Ectodermal cell (in vitro differentiated cells): ENCODE results near the gene ADGRF3.

Source experiments
- H3K27ac ChIP-seq: 2 replicates; pipeline ENCODE4 v1.7.0; 2013; ENCODE audit warnings: mild to moderate bottlenecking, low read depth, low read length; ENCODE audit not compliant: insufficient read depth, poor library complexity, severe bottlenecking
- H3K27me3 ChIP-seq: 2 replicates; pipeline ENCODE4 v1.7.0; 2013; ENCODE audit warnings: mild to moderate bottlenecking, low read length; ENCODE audit not compliant: insufficient read depth, control insufficient read depth, poor library complexity, severe bottlenecking
- H3K36me3 ChIP-seq: one replicate; pipeline ENCODE4 v1.7.0; 2013; ENCODE audit warnings: low read length; ENCODE audit not compliant: control insufficient read depth, insufficient read depth
- H3K4me1 ChIP-seq: one replicate; pipeline ENCODE4 v1.7.0; 2013; ENCODE audit warnings: low read length; ENCODE audit not compliant: control insufficient read depth, insufficient read depth
- H3K4me3 ChIP-seq: 2 replicates; pipeline ENCODE4 v1.7.0; 2013; ENCODE audit warnings: low read depth, low read length, control low read depth; ENCODE audit not compliant: insufficient read depth
- H3K9me3 ChIP-seq: 2 replicates; pipeline ENCODE4 v1.7.0; 2013; ENCODE audit warnings: mild to moderate bottlenecking, low read length, moderate library complexity; ENCODE audit not compliant: control insufficient read depth
- WGBS, 2 experiments: methylation state at CpG; one replicate each; pipeline ENCODE4 v1.1.7; 2013; ENCODE audit warnings: missing lambda C conversion rate in 2 of 2; 5-methylcytosine and 5-hydroxymethylcytosine counted together

ADGRF3 gene

DNA sequence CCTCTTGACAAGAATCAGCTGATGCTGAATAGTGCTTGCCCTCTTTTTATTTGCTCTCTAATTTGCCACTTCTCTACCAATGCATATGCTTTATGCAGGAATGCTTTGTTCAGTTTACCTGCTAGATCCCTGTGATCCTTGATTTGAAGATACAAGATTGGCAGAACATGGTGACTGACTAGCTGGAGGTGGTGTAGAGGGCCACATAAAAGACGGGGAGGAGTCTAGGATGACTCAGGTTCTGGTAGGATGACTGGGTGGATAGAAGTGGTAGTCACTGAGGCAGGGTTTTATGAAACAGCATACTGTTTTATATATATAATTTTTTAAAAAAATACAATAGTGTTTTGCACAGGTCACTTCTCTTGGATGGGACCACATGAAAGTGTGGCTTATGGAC lies 6.3 kb upstream of the ADGRF3 start:
- H3K36me3 ChIP-seq = no peaks in the 10 kb centered on the region
- 83 to 97% methylated on average over 1 of the region's 1 CpG for WGBS, 2 experiments
- H3K9me3 ChIP-seq = no peaks in the 10 kb centered on the region

DNA sequence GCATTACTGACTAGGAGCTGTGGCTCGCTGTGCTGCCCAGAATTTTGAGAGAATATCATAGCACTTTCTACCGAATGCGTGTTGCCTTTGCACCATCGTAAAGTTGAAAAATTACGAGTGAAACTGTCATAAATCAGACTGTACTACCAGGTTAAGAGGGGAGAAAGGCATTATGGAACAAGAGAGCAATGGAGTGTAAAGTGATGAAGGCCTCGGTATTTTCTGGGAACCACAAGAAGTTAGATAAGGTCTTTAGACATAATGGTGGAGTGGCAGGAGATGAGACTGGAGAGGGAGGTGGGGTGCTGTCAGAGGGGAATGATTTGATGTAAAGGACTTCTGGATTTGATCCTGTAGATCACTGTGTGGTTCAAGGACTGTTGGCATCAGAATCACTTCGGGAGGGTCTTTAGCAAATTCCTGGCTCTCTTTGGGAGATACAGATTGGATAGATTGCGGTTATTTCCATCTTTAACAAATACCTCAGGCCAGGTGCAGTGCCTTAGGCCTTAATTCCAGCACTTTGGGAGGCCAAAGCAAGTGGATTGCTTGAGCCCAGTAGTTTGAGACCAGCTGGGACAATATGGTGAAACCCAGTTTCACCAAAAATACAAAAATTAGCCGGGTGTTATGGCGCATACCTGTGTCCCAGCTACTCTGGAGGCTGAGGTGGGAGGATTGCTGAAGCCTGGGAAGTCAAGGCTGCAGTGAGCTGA lies 4.9 kb upstream of the ADGRF3 start:
- H3K27me3 ChIP-seq = no peaks in the 10 kb centered on the region
- H3K36me3 ChIP-seq = no peaks in the 10 kb centered on the region
- H3K4me3 ChIP-seq = no peak overlapping the region
- H3K27ac ChIP-seq = no peak overlapping the region
- peaks cover 3% of the 10 kb centered on the region for H3K4me1 ChIP-seq
- H3K9me3 ChIP-seq = no peaks in the 10 kb centered on the region
- WGBS, 2 experiments = 94 to 96% methylated on average over 10 of the region's 10 CpGs

More for the DNA sequence above, 6.3 kb upstream of the ADGRF3 start:
- Histone ChIP-seq H3K27me3 (no peaks in the 10 kb centered on the region), H3K4me3 (no peak overlapping the region), H3K4me1 (peaks cover 3% of the 10 kb centered on the region), H3K27ac (no peak overlapping the region)

DNA sequence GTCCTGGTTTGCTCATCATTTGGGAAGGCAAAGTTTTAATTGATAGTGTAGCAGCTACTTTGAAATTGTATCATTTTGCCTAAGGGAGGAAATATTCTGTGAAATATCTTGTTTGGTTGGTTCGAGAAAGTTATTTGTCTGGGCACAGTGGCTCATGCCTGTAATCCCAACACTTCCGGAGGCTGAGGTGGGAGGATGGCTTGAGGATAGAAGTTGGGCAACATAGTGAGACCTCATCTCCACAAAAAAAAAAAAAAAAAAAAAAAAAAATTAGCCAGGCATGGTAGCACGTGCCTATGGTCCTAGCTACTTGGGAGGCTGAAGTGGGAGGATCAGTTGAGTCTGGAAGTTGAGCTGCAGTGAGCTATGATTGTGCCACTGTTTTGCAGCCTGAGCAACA lies 3.1 kb upstream of the ADGRF3 start:
- H3K27me3 ChIP-seq = no peaks in the 10 kb centered on the region
- WGBS, 2 experiments = 93% methylated on average over 3 of the region's 3 CpGs
- H3K4me3 ChIP-seq = no peak overlapping the region

DNA sequence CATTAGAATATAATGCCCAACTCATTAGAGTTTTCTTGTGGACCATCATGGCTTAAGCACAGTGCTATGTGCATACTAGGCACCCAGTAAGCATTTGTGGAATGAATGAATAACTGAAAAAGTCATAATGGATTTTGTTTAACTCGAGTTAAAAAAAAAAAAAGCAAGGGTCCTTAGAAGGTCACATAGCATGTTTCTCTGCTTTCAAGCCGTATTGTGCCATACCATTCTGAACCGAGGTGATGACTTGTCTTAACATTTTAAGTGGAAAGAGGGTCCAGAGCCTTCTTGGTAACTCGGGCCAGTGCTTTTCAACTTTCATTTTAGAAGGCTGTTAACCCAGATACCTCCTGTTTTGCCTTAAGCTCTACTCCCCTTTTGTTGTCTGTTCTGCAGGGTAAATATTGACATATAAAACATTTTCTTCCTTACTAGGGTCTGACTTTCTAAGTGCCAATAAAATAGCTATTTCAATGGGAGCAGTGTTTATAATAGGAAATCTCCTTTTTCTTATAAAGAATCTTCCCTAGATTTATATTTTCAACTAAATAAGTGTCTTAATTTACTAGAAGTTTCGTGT lies 787 bp upstream of the ADGRF3 start:
- WGBS, 2 experiments = 49 to 62% methylated on average over 4 of the region's 5 CpGs
- H3K27ac ChIP-seq = no peak overlapping the region

More for the DNA sequence above, 3.1 kb upstream of the ADGRF3 start:
- Histone ChIP-seq H3K4me1 (peaks cover 3% of the 10 kb centered on the region), H3K9me3 (no peaks in the 10 kb centered on the region), H3K27ac (no peak overlapping the region), H3K36me3 (no peaks in the 10 kb centered on the region)

GRCh38 chr2:26345545-26346453 lies 790 bp downstream of the ADGRF3 start, which contains the start of gene SELENOI:
SELENOI (plus strand) TSS chr2:26346143; CDS start chr2:26346233, 90 bp downstream.
- H3K4me1 ChIP-seq = peaks cover 5% of the 10 kb centered on the region
- peak within 1 kb of the TSS; percentile 88 for H3K4me3 ChIP-seq
- H3K36me3 ChIP-seq = no peaks in the 10 kb centered on the region
- no peaks in the 10 kb centered on the region for H3K27me3 ChIP-seq
- WGBS, 2 experiments = 0% methylated on average over 80 of the region's 80 CpGs
- H3K9me3 ChIP-seq = no peaks in the 10 kb centered on the region
- H3K27ac ChIP-seq = peak within 1 kb of the TSS; percentile 89

More for the DNA sequence above, 787 bp upstream of the ADGRF3 start:
- Histone ChIP-seq H3K36me3 (no peaks in the 10 kb centered on the region), H3K4me3 (peak overlapping the region; percentile 88), H3K4me1 (peaks cover 5% of the 10 kb centered on the region), H3K9me3 (no peaks in the 10 kb centered on the region), H3K27me3 (no peaks in the 10 kb centered on the region)

DNA sequence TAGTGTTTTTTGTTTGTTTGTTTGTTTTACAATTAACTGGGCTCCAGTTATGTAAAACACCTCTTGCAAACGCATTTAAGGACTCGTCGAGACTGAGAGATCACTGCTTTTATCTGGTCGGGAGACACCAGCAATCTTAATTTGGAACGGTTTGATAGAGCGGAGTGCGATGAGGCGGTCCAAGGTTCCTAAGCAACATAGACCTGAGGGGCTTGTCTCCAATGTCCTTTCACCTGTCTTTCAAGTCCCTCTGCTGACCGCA lies 1.4 kb downstream of the ADGRF3 start:
- Histone ChIP-seq H3K27me3 (no peaks in the 10 kb centered on the region), H3K4me1 (peaks cover 5% of the 10 kb centered on the region)
- WGBS, 2 experiments = 1% methylated on average over 9 of the region's 9 CpGs

DNA sequence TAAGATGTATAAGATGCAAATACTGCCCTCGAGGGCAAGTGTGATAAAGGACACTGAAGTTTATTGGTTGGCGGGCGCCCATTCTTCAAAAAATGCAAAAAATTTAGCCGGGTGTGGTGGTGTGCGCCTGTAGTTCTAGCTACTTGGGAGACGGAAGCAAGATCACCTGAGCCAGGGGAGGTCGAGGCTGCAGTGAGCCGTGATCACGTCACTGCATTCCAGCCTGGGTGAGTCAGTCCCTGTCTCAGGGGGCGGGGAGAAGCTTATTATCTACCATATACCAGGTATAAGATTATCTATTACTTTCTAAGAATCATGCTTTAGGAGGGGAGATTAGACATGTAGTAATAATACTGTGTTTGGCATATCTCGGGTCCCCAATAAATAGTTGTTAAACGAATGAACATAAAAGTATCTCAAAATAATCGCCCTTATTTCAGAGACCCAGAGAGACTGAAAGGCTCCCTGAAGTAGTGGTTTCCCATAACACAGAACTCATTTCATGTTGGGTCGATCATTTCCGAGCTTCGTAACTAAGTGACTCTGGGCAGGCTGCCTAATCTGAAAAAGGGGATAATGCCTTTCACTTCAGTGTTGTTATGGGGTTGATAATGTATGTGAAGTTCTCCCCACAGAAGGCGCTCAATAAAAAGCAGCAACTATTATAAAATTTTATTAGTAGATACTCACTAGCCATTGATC lies 1.9 kb downstream of the ADGRF3 start:
- Histone ChIP-seq H3K4me1 (peaks cover 5% of the 10 kb centered on the region), H3K36me3 (no peaks in the 10 kb centered on the region), H3K9me3 (no peaks in the 10 kb centered on the region), H3K4me3 (peak overlapping the region; percentile 88), H3K27me3 (no peaks in the 10 kb centered on the region), H3K27ac (peak overlapping the region; percentile 89)
- 57 to 63% methylated on average over 15 of the region's 17 CpGs for WGBS, 2 experiments

More for the DNA sequence above, 1.4 kb downstream of the ADGRF3 start:
- Histone ChIP-seq H3K36me3 (no peaks in the 10 kb centered on the region), H3K9me3 (no peaks in the 10 kb centered on the region), H3K27ac (peak overlapping the region; percentile 89), H3K4me3 (peak overlapping the region; percentile 88)

DNA sequence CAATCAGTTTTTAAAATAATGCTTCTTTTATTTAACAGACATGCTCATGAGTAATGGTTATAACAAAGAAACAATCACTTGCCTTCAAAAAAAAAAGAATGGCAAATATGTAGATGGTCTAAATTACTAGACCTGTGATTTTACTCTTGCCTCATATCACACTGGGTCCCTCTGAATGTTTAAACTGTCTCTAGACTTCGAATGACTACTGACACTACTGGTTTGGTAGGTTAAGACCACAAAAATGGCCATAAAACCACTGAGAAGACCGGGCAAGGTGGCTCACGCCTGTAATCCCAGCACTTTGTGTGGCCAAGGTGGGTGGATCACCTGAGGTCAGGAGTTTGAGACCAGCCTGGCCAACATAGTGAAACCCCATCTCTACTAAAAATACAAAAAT lies 5.8 kb downstream of the ADGRF3 start:
- H3K4me3 ChIP-seq = no peak overlapping the region
- H3K4me1 ChIP-seq = peaks cover 3% of the 10 kb centered on the region
- no peaks in the 10 kb centered on the region for H3K9me3 ChIP-seq
- 93 to 95% methylated on average over 3 of the region's 3 CpGs for WGBS, 2 experiments
- no peaks in the 10 kb centered on the region for H3K36me3 ChIP-seq
- no peaks in the 10 kb centered on the region for H3K27me3 ChIP-seq
- H3K27ac ChIP-seq = no peak overlapping the region

DNA sequence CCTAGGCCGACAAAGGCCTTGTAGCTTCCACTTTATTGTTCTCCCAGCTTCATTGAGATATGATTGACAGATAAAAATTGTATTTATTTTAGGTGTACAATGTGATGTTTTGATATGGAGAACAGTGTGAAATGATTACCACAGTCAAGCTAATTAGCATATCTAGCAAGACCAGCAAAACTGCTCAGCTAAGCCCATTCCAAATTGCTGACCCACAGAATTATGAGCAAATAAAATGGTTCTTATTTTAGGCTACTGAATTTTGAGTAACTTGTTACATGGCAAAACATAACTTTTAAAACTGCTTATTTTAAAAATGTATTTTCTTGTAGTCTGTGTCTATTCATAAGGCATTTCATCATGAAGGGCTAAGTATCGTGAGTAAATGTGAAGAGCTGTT lies 9.3 kb downstream of the ADGRF3 start:
- no peaks in the 10 kb centered on the region for H3K36me3 ChIP-seq
- 87 to 93% methylated on average over 2 of the region's 2 CpGs for WGBS, 2 experiments
- no peak overlapping the region for H3K27ac ChIP-seq

More for the DNA sequence above, 9.3 kb downstream of the ADGRF3 start:
- no peaks in the 10 kb centered on the region for H3K9me3 ChIP-seq
- no peak overlapping the region for H3K4me3 ChIP-seq
- no peaks in the 10 kb centered on the region for H3K27me3 ChIP-seq
- H3K4me1 ChIP-seq = no peaks in the 10 kb centered on the region
